GM12874 (cell line): Measurements from ENCODE around the gene KDM8.

ENCODE experiments used
- CTCF ChIP-seq: IDR thresholded peaks from 2 replicates; pipeline ENCODE4 v1.5.1; 2011; ENCODE audit warnings: low read depth, mild to moderate bottlenecking, control low read depth, low read length, moderate library complexity; ENCODE audit not compliant: insufficient read depth

The KDM8 gene

GRCh38 chr16:27253526-27253930 lies 50.2 kb downstream of the KDM8 start:
- TF ChIP-seq CTCF = no peak

GRCh38 chr16:27254262-27254811 lies 51.0 kb downstream of the KDM8 start:
- TF ChIP-seq CTCF = no peak

GRCh38 chr16:27256861-27257260 lies 53.5 kb downstream of the KDM8 start:
- TF ChIP-seq CTCF = no peak

GRCh38 chr16:27257271-27257670 lies 53.9 kb downstream of the KDM8 start:
- no peak for TF ChIP-seq CTCF

GRCh38 chr16:27258241-27258734 lies 55.0 kb downstream of the KDM8 start:
- TF ChIP-seq CTCF = no peak

GRCh38 chr16:27259710-27260109 lies 56.4 kb downstream of the KDM8 start:
- no peak for TF ChIP-seq CTCF

- TF ChIP-seq CTCF = no peak
Measured at GRCh38 chr16:27264151-27264550, 60.8 kb downstream of the KDM8 start.
